NCI-H774 (cell line): ENCODE data around the gene TFRC.
"Not testable (repeated sequence)": the region's sequence is repeated elsewhere in the genome, so short reads cannot be mapped to it uniquely, and the experiment has no call there.

Source experiments
- DNase-seq: peaks from one replicate; lab custom pipeline; 2025; lab: John Stamatoyannopoulos, UW

The TFRC gene

DNA sequence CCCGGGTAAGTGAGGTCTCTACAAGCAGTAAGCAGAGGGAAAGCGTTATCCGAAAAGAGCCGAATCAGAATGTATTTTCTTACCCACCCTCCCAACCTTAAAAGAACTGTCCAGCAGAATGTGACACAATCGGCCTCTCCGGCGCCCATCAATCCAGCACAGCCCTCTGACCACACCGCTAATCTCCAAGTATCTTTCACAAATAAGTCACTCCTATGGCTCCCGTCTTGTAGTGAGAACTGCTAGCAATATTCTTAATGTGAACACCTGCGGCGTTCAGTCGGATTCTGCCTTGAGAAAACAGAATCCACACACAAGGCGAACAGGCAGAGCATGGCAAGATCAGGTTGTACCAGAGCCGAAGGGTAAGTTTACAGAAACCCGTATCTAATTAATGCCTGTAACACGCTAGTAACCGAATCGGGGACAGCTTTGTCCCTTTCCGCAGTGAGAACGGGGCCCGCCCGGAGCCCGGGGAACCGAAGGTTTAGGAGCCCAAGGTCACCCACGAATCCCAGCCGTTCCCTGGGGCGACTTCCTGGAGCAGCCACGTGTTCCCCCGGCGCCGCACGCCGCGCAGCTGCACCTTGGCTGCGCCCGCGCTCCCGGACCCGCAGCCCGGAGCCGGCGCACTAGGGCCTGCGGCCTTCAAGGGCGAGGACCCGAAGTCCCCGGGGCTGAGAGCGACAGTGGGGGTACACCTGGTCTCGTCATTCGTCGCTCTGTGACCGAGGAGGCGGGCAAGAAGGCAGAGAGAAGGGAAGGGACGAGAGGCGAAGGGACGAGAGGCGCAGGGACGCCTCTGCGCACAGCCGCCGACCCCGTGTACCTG lies 672 bp downstream of the TFRC start:
- DNase-seq = peak; percentile 82

DNA sequence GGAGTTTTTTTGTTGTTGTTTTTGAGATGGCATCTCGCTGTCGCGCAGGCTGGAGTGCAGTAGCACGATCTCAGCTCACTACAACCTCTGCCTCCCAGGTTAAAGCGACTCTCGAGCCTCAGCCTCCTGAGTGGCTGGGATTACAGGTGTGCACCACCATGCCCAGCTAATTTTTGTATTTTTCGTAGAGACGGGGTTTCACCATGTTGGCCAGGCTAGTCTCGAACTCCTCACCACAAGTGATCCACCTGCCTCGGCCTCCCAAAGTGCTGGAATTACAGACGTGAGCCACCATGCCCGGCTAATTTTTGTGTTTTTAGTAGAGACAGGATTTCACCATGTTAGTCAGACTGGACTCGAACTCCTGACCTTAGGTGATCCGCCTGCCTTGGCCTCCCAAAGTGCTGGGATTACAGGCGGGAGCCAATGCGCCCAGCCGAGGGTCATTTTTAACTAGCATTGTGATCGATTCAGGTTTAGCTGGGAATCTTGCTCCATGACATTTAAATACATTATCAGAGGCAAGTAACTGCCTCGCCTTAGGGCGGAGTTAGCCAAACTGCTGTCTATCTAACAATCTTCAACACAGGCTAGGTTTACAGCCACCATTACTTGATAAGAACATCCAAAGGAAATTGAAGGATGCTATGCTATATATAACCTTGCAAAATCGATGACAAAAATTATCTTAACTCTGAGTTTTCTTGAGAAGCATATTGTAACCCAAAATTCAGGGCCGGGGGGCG lies 1.6 kb downstream of the TFRC start:
- not testable (repeated sequence) for DNase-seq

DNA sequence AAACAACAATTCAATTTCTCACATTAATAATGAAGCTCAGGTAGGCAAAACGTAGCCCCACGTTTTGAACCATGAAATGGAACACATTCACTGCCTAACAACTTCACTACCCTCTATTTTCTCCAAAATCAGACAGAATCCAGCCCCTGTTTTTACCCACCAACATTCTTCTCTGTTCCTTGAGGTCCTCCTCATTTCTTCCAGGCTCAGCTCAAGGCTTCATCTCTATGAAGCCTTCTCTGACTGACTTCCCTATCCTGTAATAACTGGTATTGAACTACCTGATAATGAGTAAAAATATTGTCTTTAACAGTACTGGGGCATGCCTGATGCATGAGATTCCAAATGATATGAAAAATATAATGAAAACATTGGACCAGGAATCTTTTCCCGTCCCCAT lies 2.2 kb downstream of the TFRC start:
- no peak for DNase-seq

DNA sequence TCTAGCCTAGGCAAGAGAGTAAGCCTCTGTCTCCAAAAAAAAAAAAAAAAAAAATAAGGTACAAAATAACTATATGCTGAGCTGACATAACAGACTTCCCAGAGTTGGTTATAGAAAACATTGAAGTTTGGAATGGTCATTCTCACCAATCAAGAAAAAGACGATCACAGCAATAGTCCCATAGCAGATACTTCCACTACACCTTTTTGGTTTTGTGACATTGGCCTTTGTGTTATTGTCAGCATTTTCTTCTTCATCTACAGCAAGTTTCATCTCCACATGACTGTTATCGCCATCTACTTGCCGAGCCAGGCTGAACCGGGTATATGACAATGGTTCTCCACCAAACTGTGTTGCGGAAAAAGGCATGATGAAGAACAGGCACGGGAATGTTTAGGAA lies 6.9 kb downstream of the TFRC start:
- DNase-seq = no peak

DNA sequence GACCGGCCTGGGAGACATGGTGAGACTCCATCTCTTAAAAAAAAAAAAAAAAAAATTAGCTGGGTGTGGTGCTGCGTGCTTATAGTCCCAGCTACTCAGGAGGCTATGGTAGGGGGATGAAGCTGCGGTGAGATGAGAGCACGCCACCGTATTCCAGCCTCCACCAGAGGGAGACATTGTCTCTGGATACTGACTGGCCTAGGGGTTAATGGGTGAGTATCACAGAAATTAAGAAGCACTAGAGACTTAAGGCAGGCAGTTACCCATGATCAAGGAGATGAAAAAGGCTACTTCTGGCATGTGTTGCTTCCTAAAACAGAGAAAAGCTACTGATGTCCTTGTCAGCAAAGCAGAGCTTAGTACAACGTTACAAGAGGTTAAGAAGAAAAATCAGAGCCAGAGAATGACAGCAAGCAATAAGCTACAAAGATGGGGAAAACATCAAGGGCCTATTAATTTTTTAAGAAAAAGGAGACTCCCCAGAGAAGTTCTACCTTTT lies 8.6 kb downstream of the TFRC start:
- peak; percentile 70 for DNase-seq

DNA sequence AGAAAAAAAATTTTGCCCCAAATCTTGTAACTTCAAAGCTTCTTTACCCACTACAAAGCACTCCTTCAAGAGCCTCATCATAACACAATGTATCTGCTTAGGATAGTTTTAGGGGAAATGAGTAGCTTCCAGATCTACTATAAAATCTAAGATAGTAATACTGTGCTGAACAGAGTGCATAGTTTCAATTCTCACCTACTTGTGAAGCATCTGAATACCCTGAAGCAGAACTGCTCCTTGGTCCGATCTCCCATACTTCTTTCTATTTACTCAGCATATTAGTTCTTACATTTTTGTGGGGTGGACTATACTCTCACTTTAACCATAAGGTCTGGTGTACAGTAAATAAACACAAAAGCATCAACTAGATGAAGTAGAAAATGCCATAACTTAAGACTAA lies 9.6 kb downstream of the TFRC start:
- no peak for DNase-seq

DNA sequence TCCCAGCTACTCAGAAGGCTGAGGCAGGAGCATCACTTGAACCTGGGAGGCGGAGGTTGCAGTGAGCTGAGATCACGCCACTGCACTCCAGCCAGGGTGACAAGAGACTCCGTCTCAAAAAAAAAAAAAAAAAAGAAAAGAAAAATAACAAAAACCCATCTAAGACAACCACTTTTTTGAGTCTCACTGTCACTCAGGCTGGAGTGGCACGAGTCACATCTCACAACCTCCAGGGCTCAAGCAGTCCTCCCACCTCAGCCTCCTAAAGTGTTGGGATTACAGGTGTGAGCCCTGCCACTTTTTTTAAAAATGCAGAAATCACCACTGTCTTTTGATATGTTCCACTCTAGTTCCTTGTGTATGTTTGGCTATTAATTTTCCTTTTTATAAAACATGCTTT lies 13.1 kb downstream of the TFRC start:
- not testable (repeated sequence) for DNase-seq

DNA sequence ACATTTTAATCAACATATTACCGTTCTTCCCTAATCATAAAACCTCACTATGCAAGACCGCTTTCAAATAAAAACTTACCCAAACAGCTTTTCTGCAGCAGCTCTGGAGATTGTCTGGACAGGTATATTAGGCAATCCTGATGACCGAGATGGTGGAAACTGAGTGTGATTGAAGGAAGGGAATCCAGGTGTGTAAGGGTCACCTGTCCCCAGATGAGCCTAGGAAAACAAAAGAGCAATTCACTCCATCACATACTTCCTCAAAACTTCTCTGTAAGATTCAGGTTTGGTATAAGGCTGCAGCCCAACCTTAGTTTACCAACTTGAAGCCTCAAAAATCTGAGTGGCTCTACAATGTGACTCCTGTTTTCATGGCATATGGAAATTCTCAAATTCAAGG lies 14.5 kb downstream of the TFRC start:
- no peak for DNase-seq

DNA sequence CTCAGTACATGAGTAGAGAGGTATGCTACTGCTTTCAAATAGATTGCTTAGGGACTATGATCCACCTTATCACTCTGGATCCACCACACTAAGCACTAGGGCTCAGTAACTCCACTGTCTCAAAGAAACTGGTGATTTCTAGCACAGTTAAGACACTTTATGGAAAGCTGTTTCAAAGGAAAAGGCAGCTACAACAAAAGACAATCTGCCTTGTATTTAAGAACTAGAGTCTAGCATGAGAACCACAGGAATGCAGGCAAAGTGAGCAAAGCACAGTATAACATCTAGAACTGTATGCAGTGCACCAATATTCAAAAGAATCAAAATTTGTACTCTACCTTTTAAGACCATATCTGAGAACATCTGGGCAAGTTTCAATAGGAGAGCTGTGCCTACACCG lies 17.9 kb downstream of the TFRC start:
- no peak for DNase-seq

DNA sequence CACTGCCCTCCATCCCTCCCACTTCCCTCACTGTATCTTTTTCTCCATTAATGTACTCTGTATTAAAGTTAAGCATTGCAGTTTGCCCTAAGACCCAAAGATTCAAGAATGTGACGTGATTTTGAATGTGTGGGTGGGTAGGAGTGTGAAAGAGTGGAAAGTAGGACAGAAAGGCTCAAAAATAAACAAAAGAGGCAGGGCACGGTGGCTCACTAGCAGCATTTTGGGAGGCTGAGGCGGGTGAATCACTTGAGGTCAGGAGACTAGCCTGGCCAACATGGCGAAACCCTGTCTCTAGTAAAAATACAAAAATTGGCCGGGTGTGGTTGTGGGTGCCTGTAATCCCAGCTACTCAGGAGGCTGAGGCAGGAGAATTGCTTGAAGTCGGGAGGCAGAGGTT lies 18.4 kb downstream of the TFRC start:
- no peak for DNase-seq

DNA sequence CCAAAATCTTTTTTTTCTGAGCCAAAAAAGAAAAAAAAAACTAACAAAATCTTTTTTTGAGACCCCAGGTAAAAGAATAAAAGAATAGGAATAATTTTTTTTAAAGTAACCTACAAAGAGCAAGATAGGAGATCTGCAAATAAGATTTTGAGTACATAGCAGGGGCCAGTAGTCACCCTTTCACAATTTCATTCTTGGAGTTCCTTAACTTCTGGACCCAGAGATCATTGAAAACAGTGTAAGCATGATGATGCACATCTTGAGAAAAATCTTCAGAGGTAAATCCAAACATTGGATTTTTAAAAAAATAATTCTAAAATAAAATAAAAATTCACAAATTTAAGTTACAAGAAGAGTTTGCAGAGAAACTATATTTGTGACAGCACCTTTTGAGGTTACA lies 18.8 kb downstream of the TFRC start:
- no peak for DNase-seq

DNA sequence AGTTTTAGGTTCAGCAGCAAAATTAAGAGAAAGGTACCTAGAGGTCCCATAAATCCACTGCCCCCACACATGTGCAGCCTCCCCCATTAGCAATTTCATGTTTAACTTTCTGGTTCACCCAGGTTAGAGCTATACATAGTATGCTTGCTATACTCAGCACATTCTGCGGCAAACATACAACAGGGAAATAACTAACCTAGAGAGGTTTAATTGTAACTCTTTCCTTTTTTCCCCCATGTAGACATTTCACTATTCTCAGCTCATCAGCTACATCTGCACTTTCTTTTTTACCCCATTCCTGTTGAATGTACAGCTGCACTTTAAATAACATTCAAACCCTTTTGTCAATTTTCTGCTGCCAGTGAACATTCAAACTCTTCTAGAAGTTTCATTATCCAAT lies 21.1 kb downstream of the TFRC start:
- DNase-seq = no peak

DNA sequence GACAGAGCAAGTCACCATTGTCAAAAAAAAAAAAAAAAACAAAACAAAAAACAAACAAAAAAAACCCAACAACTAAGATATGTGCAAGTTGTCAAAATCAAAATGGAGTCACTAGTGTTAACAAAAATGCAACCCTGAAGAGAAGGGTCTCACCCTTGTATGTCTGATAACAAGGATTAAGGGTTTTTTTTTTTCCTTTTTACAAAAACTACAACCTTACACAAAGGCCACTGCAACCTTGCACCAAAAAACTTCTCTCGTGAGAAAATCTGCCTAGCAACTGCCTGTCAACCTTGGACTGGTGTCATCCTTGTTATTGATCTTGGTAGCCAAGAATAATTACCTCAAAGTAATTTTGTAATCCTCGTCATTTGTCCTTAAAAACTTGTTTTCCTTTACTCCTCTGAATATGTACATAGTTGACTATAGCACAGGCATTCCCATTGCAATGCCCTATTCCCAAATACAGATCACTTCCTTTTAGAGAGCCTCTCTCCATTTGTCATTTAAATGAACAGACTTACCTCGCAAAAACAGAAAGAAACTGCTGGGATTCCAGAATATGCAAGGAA lies 24.0 kb downstream of the TFRC start:
- no peak for DNase-seq

DNA sequence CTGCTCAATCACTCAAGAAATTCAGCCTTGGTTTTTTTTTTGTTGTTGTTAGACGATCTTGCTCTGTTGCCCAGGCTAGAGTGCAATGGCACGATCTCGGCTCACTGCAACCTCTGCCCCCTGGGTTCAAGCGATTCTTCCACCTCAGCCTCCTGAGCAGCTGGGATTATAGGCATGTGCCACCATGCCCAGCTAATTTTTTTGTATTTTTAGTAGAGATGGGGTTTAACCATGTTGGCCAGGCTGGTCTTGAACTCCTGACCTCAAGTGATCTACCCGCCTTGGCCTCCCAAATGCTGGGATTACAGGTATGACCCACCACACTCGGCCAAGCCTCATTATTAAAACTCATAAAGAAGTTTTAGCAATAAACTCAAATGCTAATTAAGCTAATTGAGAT lies 25.5 kb downstream of the TFRC start:
- not testable (repeated sequence) for DNase-seq

DNA sequence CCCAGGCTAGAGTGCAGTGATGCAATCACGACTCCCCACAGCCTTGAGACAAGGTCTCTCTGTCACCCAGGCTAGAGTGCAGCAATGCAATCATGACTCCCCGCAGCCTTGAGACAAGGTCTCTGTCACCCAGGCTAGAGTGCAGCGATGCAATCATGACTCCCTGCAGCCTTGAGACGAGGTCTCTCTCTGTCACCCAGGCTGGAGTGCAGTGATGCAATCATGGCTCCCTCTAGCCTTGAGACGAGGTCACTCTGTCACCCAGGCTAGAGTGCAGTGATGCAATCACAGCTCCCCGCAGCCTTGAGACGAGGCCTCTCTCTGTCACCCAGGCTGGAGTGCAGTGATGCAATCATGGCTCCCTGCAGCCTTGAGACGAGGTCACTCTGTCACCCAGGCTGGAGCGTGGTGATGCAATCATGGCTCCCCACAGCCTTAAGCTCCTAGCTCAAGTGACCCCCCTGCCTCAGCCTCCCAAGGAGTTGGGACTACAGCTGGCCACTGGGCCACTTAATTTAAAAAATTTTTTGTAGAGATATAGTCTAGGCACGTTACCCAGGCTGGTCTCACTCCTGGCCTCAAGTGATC lies 26.1 kb downstream of the TFRC start:
- no peak for DNase-seq

DNA sequence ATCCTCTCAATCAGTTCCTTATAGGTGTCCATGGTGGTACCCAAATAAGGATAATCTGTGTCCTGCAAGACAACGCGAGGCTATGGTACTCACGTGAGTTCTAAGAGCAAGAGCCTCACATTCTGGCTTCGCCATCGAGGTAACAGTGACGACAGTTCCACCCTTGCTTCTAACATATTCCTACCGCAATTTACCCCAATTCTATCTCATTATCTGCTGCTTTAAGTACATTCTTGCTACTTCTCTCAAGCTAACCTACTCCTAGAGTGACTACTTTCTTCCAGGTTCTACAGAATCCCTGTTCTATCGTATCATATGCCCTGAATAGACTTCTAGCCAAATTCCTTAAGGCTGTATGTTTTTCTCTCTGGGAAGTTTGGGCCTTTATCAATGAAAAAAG lies 26.6 kb downstream of the TFRC start:
- DNase-seq = no peak

DNA sequence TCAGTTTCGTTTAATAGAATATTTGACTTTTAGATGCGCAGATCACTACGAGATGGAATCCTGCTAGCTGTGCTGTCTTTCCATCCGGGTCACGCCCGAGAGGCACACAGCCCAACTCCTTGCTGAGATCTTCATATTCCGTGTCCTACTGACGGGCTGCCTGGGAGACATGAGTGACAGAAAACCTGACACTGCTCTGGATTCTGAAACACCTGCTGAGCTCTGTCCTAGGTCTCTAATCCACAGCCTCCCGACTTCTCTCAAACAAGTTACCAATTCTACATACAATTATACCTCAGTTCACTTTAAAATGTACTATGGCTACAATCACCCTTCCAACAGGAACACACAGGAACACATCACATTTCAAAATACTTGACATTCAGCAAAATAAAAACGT lies 27.2 kb downstream of the TFRC start:
- no peak for DNase-seq

DNA sequence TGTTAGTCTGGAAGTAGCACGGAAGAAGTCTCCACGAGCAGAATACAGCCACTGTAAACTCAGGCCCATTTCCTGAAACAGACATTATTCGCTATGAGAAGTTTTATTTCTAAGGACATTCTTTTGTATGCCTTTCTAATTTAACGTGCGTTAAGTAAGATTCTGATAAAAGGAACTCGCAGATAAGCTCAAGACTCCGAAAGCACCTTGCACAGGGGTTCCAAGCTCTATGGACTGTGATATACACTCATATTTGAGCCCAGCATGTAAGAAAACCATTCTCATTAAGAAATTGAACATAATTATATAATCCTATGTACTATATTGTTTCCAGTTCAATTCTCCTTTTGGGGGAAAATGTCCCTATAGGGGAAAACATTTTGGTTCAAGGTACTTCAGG lies 28.4 kb downstream of the TFRC start:
- no peak for DNase-seq

DNA sequence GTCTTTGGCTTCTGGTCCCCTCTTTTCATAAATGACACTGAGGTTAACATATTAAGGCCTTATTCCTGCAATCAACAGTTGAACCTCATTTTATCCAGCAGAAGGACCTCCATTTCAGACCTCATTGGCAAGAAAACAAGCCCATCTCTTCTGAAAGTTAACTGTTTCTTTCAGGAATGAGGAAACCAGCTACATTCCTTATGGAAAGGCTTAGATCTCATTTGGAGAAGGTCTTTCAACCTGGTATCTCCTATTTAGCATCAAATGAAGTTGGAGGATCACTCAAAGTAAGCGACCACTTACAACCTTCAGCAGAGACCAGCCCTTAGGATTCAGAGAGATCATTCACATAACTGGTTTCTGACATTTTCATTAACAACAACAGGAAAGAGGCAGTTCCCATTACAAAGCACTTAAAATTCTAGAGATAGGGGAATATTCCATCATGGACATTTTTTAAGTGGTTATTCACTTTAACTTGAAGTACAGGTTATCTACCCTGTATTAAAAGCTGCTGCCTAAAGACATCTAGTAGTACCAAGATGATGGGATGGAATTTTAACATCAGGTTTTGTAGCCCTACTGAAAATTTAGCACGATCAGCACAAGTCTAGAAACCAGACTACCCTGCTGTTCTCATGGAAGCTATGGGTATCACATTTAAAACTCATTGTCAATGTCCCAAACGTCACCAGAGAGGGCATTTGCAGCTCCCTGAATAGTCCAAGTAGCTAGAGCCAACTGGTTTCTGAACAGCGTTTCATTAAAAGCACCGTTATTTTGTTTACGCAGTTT lies 30.4 kb downstream of the TFRC start:
- DNase-seq = no peak

DNA sequence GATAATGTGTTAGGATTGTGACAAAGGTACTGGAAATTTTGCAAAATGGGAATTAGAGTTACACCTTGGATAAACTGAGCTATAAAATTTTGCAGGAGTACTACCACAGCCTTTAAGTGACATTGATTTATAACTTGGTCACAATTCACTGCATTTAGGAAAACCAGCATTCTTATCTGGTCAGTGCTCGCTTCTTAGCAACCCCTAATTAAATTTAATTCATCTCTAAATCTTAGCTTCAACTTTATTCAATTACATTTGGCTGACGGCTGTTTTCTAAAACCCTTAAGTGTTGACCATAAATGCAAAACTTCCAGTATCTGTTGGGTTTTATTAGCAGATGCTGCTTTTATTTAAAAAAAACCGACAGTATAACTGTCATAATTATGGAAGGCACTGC lies 31.3 kb downstream of the TFRC start:
- DNase-seq = no peak

DNA sequence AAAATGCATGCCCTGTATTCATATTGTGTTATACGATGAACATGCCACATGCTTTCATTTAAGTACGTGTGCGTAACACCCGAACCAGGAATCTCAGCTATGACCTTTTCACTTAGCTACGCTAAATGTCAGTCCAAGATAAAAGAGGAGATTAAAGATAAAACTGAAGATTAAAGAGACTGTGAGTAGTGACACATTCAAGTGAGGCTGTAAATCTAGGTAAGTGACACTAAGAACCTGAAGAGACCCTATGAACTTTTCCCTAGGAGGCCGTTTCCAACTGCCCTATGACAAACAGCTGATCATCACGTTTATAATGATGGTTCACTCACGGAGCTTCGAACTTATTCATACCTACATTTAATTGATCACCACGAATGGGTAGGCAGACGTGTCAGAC lies 32.2 kb downstream of the TFRC start:
- DNase-seq = no peak
